A549 treated with GW870086 at 1 μM for 4 hours (cell line): ENCODE data around the gene CEP63. TPM values are rescaled to one million over a fixed set of nuclear protein-coding genes. Genes with fewer than 3 reads are reported as not detected.

ENCODE experiments used
- total RNA-seq: library from RNA; stranded (reverse); fragments of 200-300 nt; extraction: Qiagen RNA extraction; gene quantifications from 5 replicates; pipeline ENCODE4 v1.2.3, GENCODE V29; 2022; ENCODE audit warnings: low read depth

The CEP63 gene
- total RNA-seq: 10.3 to 15.0 TPM (median 14.3 TPM) in 5 replicates

GRCh38 chr3:134485718-134486576 lies at the start of gene CEP63, which contains the start of gene ANAPC13:
Gene CEP63 (plus strand): TSS chr3:134486057. CDS start chr3:134495321, 9,264 bp downstream.
Gene ANAPC13 (minus strand): TSS chr3:134485985. CDS start chr3:134482904, 3,081 bp downstream.

Other genes starting within 250 kb of the CEP63 start
- gene RYK, start 235.2 kb upstream of the CEP63 start, total RNA-seq: 23.2 to 33.3 TPM (median 28.7 TPM) in 5 replicates
- gene AMOTL2, start 111.6 kb upstream of the CEP63 start, total RNA-seq: 44.5 to 49.0 TPM (median 45.7 TPM) in 5 replicates
- gene ANAPC13, start 72 bp upstream of the CEP63 start, total RNA-seq: 47.6 to 54.1 TPM (median 49.2 TPM) in 5 replicates
- gene KY, start 165.0 kb downstream of the CEP63 start, total RNA-seq: 0.09 to 0.13 TPM (median 0.10 TPM) in 3 of 5 replicates, not detected in the others